ENCODE results near the gene RSKR.

Gene RSKR

GRCh38 chr17:28570716-28571360 is 43.1 kb downstream of the RSKR start:
- Histone ChIP-seq H4K91ac (ENCODE audit: low read length) (peak overlapping the region; percentile 36), H2BK12ac (ENCODE audit: low read length in 2 of 2) (no peak overlapping the region), H3K23ac (ENCODE audit: low read length in 2 of 2) (peak overlapping the region in 1 of 2 experiments; percentile 51), H2BK15ac (ENCODE audit: low read depth, poor library complexity, severe bottlenecking) (no peak overlapping the region), H3K4me3 (ENCODE audit: insufficient read depth in 1 of 2, low read depth in 1 of 2, low read length in 2 of 2) (peak overlapping the region; percentile 77 to 99), H3K79me1 (replicated peaks; ENCODE audit: low read length, poor library complexity, severe bottlenecking) (peaks cover 13% of the 10 kb centered on the region), H2AFZ (ENCODE audit: low read depth, low read length) (peak overlapping the region; percentile 90), H3K4me2 (ENCODE audit: low read length, poor library complexity, severe bottlenecking) (peak overlapping the region; percentile 90), H3K9ac (ENCODE audit: low read length) (peak overlapping the region; percentile 92), H3K14ac (ENCODE audit: low read length in 2 of 2) (peak overlapping the region in 1 of 2 experiments; percentile 68), H3K27me3 (ENCODE audit: control insufficient read depth in 1 of 2, insufficient read depth in 1 of 2, low read length in 2 of 2) (no peaks in the 10 kb centered on the region), H3K18ac (ENCODE audit: low read depth in 1 of 2, low read length in 2 of 2) (peak overlapping the region; percentile 71 to 77), H3K27ac (ENCODE audit: low read length, poor library complexity, severe bottlenecking) (no peak overlapping the region), H2AK5ac (ENCODE audit: low read length, severe bottlenecking) (no peak overlapping the region), H3K4ac (ENCODE audit: low read depth in 1 of 2, low read length in 2 of 2) (peak overlapping the region in 1 of 2 experiments; percentile 57), H4K8ac (ENCODE audit: low read length) (peak overlapping the region; percentile 78), H3K9me3 (ENCODE audit: control insufficient read depth, low read length) (no peaks in the 10 kb centered on the region), H2BK5ac (ENCODE audit: low read depth, low read length, poor library complexity, severe bottlenecking) (no peak overlapping the region), H3K36me3 (ENCODE audit: control insufficient read depth in 1 of 2, insufficient read depth in 2 of 2, low read depth in 1 of 2, low read length in 2 of 2) (peaks cover 6 to 12% of the 10 kb centered on the region in 2 experiments), H3K4me1 (ENCODE audit: control insufficient read depth, insufficient read depth, low read depth, low read length) (peaks cover 10% of the 10 kb centered on the region), H2BK120ac (ENCODE audit: low read depth, low read length) (no peak overlapping the region)
- peak; percentile 47 for DNase-seq
- 1% methylated on average over 39 of the region's 39 CpGs for WGBS

GRCh38 chr17:28569446-28569845 is 44.5 kb downstream of the RSKR start:
- Histone ChIP-seq H2BK12ac (ENCODE audit: low read length in 2 of 2) (no peak overlapping the region), H3K27ac (ENCODE audit: low read length, poor library complexity, severe bottlenecking) (no peak overlapping the region), H3K23ac (ENCODE audit: low read length in 2 of 2) (no peak overlapping the region), H2BK120ac (ENCODE audit: low read depth, low read length) (no peak overlapping the region), H3K14ac (ENCODE audit: low read length in 2 of 2) (no peak overlapping the region), H2AFZ (ENCODE audit: low read depth, low read length) (no peak overlapping the region), H3K27me3 (ENCODE audit: control insufficient read depth in 1 of 2, insufficient read depth in 1 of 2, low read length in 2 of 2) (no peaks in the 10 kb centered on the region), H2AK5ac (ENCODE audit: low read length, severe bottlenecking) (no peak overlapping the region), H3K4ac (ENCODE audit: low read depth in 1 of 2, low read length in 2 of 2) (no peak overlapping the region), H3K4me3 (ENCODE audit: insufficient read depth in 1 of 2, low read depth in 1 of 2, low read length in 2 of 2) (no peak overlapping the region), H2BK15ac (ENCODE audit: low read depth, poor library complexity, severe bottlenecking) (no peak overlapping the region), H3K18ac (ENCODE audit: low read depth in 1 of 2, low read length in 2 of 2) (no peak overlapping the region), H3K36me3 (ENCODE audit: control insufficient read depth in 1 of 2, insufficient read depth in 2 of 2, low read depth in 1 of 2, low read length in 2 of 2) (peaks cover 6 to 10% of the 10 kb centered on the region in 2 experiments), H2BK5ac (ENCODE audit: low read depth, low read length, poor library complexity, severe bottlenecking) (no peak overlapping the region), H3K4me2 (ENCODE audit: low read length, poor library complexity, severe bottlenecking) (no peak overlapping the region), H3K9me3 (ENCODE audit: control insufficient read depth, low read length) (no peaks in the 10 kb centered on the region), H4K91ac (ENCODE audit: low read length) (no peak overlapping the region), H3K9ac (ENCODE audit: low read length) (no peak overlapping the region), H3K79me1 (replicated peaks; ENCODE audit: low read length, poor library complexity, severe bottlenecking) (peaks cover 17% of the 10 kb centered on the region), H3K4me1 (ENCODE audit: control insufficient read depth, insufficient read depth, low read depth, low read length) (peaks cover 10% of the 10 kb centered on the region), H4K8ac (ENCODE audit: low read length) (no peak overlapping the region)
- DNase-seq, result no peak
- WGBS, result 100% methylated on average over 1 of the region's 1 CpG

GRCh38 chr17:28567604-28568003 is 46.4 kb downstream of the RSKR start:
- peaks cover 0 to 16% of the 10 kb centered on the region in 2 experiments for H3K36me3 ChIP-seq (ENCODE audit: control insufficient read depth in 1 of 2, insufficient read depth in 2 of 2, low read depth in 1 of 2, low read length in 2 of 2)
- H3K27me3 ChIP-seq (ENCODE audit: control insufficient read depth in 1 of 2, insufficient read depth in 1 of 2, low read length in 2 of 2), result no peaks in the 10 kb centered on the region
- H3K4ac ChIP-seq (ENCODE audit: low read depth in 1 of 2, low read length in 2 of 2), result no peak overlapping the region
- H3K4me1 ChIP-seq (ENCODE audit: control insufficient read depth, insufficient read depth, low read depth, low read length), result peaks cover 18% of the 10 kb centered on the region
- H2BK12ac ChIP-seq (ENCODE audit: low read length in 2 of 2), result no peak overlapping the region
- DNase-seq, result no peak
- no peak overlapping the region for H4K8ac ChIP-seq (ENCODE audit: low read length)
- H3K9ac ChIP-seq (ENCODE audit: low read length), result no peak overlapping the region
- no peak overlapping the region for H3K14ac ChIP-seq (ENCODE audit: low read length in 2 of 2)
- no peak overlapping the region for H3K23ac ChIP-seq (ENCODE audit: low read length in 2 of 2)
- H2AFZ ChIP-seq (ENCODE audit: low read depth, low read length), result no peak overlapping the region
- H3K9me3 ChIP-seq (ENCODE audit: control insufficient read depth, low read length), result no peaks in the 10 kb centered on the region
- H4K91ac ChIP-seq (ENCODE audit: low read length), result no peak overlapping the region
- WGBS, result 96% methylated on average over 3 of the region's 3 CpGs
- no peak overlapping the region for H3K4me3 ChIP-seq (ENCODE audit: insufficient read depth in 1 of 2, low read depth in 1 of 2, low read length in 2 of 2)
- no peak overlapping the region for H3K4me2 ChIP-seq (ENCODE audit: low read length, poor library complexity, severe bottlenecking)
- no peak overlapping the region for H2AK5ac ChIP-seq (ENCODE audit: low read length, severe bottlenecking)
- H3K27ac ChIP-seq (ENCODE audit: low read length, poor library complexity, severe bottlenecking), result no peak overlapping the region
- no peak overlapping the region for H2BK120ac ChIP-seq (ENCODE audit: low read depth, low read length)
- peaks cover 17% of the 10 kb centered on the region for H3K79me1 ChIP-seq (replicated peaks; ENCODE audit: low read length, poor library complexity, severe bottlenecking)
- no peak overlapping the region for H3K18ac ChIP-seq (ENCODE audit: low read depth in 1 of 2, low read length in 2 of 2)
- H2BK15ac ChIP-seq (ENCODE audit: low read depth, poor library complexity, severe bottlenecking), result no peak overlapping the region
- H2BK5ac ChIP-seq (ENCODE audit: low read depth, low read length, poor library complexity, severe bottlenecking), result no peak overlapping the region

GRCh38 chr17:28563475-28563874 is 50.5 kb downstream of the RSKR start:
- no peaks in the 10 kb centered on the region for H3K9me3 ChIP-seq (ENCODE audit: control insufficient read depth, low read length)
- 87% methylated on average over 3 of the region's 3 CpGs for WGBS
- H2AK5ac ChIP-seq (ENCODE audit: low read length, severe bottlenecking), result peak overlapping the region; percentile 66
- no peak overlapping the region for H3K4me2 ChIP-seq (ENCODE audit: low read length, poor library complexity, severe bottlenecking)
- H3K36me3 ChIP-seq (ENCODE audit: control insufficient read depth in 1 of 2, insufficient read depth in 2 of 2, low read depth in 1 of 2, low read length in 2 of 2), result peaks cover 13 to 39% of the 10 kb centered on the region in 2 experiments
- no peak overlapping the region for H3K9ac ChIP-seq (ENCODE audit: low read length)
- H2BK120ac ChIP-seq (ENCODE audit: low read depth, low read length), result no peak overlapping the region
- H3K79me1 ChIP-seq (replicated peaks; ENCODE audit: low read length, poor library complexity, severe bottlenecking), result peaks cover 16% of the 10 kb centered on the region
- peaks cover 12% of the 10 kb centered on the region for H3K4me1 ChIP-seq (ENCODE audit: control insufficient read depth, insufficient read depth, low read depth, low read length)
- H4K91ac ChIP-seq (ENCODE audit: low read length), result peak overlapping the region; percentile 28
- no peak overlapping the region for H3K4ac ChIP-seq (ENCODE audit: low read depth in 1 of 2, low read length in 2 of 2)
- H3K14ac ChIP-seq (ENCODE audit: low read length in 2 of 2), result no peak overlapping the region
- no peaks in the 10 kb centered on the region for H3K27me3 ChIP-seq (ENCODE audit: control insufficient read depth in 1 of 2, insufficient read depth in 1 of 2, low read length in 2 of 2)
- H2AFZ ChIP-seq (ENCODE audit: low read depth, low read length), result no peak overlapping the region
- peak overlapping the region; percentile 83 for H3K27ac ChIP-seq (ENCODE audit: low read length, poor library complexity, severe bottlenecking)
- no peak overlapping the region for H2BK15ac ChIP-seq (ENCODE audit: low read depth, poor library complexity, severe bottlenecking)
- H2BK5ac ChIP-seq (ENCODE audit: low read depth, low read length, poor library complexity, severe bottlenecking), result no peak overlapping the region
- no peak overlapping the region for H3K23ac ChIP-seq (ENCODE audit: low read length in 2 of 2)
- H4K8ac ChIP-seq (ENCODE audit: low read length), result peak overlapping the region; percentile 31
- H3K18ac ChIP-seq (ENCODE audit: low read depth in 1 of 2, low read length in 2 of 2), result no peak overlapping the region
- no peak overlapping the region for H3K4me3 ChIP-seq (ENCODE audit: insufficient read depth in 1 of 2, low read depth in 1 of 2, low read length in 2 of 2)
- peak; percentile 70 for DNase-seq
- H2BK12ac ChIP-seq (ENCODE audit: low read length in 2 of 2), result peak overlapping the region in 1 of 2 experiments; percentile 49
